ENCODE results near the gene NFKB1.
"Not testable (repeated sequence)": the region's sequence is repeated elsewhere in the genome, so short reads cannot be mapped to it uniquely, and the experiment has no call there.

Gene NFKB1

DNA sequence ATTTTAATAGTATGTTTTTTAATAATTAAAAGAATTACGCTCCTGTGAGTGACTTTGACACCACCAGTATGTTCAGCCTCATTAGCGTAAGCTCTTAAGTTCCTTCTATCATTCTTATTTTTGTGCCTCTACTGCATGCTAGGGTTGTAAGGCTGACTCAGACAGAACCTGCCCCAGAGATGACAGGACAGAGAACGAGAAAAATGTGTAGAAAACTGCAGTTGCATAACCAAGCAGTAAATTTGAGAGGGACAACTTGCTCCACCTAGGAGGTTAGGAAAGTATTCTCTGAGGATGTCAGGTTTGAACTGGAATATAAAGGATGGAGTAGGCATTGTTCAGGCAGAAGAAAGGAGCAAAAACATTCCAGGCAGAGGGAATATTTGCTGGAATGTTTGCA lies 98.7 kb downstream of the NFKB1 start:
- no peak for FAIRE-seq

DNA sequence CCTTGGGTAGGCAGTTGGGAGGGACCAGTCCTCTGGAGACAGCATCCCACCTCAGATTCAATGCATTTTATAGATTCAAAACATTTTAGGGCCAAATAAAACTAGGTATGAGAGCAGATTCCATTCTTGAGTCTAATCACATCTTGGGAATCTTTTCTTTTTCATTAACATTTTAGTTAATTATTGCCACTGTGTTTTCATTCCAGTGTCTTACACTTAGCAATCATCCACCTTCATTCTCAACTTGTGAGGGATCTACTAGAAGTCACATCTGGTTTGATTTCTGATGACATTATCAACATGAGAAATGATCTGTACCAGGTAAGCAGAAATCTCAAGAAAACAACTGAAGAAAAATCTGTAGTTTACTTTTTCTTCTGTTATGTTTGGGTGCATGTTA lies 99.5 kb downstream of the NFKB1 start:
- FAIRE-seq: no peak

DNA sequence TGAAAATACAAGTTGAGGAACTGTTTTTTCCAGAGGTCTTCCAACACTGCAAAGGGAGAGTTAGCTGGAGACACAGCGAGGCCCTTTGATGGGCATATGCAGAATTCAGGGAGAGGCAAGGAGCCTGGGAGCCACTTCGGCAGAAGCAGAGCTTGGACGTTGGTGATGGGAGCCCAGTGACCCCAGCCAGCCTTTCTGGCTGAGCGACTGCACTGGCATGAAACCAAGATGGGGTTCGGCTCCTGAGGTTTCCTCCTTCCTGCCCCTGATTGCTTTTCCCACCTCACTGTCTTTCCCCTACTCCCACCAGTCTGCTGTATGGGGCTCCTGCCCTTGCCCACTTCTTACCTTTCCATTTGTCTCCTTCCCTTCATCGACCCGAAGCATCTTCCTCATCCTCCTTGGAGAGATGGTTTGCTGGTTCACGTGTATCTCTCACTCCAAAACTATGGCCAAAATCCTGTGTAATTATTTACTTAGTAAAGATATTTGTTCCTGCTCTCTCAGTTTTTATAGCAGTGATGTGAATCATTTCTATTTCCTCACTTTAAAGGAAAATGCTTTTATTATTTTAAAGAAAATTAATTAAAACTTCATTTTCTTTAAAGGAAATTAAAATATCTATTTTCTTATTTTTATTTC lies 100.5 kb downstream of the NFKB1 start:
- FAIRE-seq: no peak

DNA sequence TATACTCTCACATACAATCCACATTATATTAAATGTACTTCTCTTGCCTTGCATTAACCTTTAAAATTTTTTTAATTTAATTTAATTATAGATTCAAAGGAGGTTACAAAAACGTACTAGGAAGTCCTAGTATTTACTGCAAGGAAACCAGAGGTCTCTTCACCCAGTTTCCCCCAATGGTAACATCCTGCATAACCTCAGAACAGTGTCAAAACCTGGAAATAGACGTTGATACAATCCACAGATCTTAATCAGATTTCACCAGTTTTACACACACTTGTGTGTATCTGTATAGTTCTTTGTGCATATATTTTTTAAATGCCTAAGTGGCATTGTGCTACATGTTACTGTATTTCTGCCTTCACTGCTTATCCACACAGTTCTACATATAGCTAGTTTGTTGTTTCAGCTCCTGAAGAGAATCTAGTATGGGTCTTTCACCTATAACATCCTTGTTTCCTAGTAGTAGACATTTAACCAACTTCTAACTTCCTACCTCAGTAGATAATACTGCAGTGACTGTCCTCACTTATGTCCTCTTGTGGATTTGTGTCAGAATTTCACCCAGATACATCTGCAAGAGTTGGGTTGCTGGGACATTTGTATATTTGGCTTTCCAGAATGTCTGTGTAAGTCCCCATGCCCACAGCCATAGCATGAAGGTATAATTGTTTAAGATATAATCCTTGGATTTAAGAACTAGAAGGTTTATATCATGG lies 103.2 kb downstream of the NFKB1 start:
- no peak for FAIRE-seq

DNA sequence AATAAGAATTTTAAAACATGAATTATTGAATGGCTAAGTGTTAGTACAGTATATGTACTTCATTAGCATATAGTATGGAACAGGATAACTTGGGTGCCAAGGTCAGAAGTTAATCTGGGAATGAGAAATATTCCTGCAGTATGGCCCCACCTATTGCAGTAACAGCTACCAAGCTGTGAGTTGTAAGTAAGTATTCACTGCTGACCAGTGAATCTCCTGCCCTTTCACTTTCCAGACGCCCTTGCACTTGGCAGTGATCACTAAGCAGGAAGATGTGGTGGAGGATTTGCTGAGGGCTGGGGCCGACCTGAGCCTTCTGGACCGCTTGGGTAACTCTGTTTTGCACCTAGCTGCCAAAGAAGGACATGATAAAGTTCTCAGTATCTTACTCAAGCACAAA lies 105.1 kb downstream of the NFKB1 start:
- no peak for FAIRE-seq

DNA sequence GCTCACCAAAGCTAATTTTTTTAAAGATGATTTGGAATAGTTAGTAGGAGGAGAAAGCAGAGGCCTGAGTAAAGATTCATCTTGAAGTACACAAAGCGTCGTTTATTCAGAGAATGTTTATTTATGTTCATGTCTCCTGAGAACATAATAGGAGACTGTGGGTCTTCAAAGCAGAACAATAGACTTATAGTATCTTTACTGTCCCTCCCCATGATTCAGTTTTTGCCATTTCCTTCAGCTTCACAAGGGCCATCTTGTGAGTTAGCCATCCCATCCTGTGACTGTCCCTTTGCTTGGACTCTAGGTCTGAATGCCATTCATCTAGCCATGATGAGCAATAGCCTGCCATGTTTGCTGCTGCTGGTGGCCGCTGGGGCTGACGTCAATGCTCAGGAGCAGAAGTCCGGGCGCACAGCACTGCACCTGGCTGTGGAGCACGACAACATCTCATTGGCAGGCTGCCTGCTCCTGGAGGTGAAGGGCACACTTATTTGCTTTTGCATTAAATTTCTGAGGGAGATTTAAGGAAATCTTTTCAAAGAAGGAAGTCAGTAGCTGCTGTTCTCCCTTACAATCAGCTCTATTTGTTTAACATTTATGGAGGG lies 105.8 kb downstream of the NFKB1 start:
- no peak for FAIRE-seq

DNA sequence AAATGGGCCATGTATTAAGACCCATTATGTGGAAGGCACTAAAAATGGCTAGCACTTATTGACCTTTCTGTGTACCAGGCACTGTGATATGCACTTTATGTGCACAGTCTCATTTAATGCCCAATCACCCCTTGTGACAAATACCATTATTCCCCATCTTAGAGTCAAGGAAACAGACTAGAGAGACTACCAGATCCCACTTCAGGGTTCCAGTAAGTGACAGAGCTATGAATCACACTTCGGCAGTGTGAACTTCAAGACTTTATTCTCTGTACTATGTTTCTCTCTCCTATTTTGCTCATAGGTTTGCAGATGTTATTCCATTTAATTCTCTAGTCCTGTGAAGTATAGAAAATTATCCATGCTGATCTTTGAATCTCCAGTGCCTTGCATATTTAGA lies 107.0 kb downstream of the NFKB1 start:
- no peak for FAIRE-seq

DNA sequence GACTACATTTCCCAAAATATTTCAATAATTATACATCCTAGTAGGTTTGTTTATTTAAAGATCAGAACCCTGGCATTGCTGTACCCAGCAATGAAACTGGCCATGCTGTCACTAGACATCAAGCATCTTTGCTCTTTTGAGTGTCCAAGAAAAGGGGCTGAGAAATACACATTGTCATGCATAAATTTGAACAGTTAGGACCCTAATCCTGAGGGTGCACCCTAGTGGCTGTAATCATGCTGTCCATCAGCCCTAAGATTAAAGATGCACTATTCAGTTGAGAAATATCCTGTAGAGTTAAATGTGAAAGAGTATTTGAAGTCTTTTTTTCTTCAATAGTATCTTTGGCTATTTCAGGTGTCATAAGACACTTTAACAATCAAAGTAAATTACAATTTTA lies 108.8 kb downstream of the NFKB1 start:
- FAIRE-seq: no peak

DNA sequence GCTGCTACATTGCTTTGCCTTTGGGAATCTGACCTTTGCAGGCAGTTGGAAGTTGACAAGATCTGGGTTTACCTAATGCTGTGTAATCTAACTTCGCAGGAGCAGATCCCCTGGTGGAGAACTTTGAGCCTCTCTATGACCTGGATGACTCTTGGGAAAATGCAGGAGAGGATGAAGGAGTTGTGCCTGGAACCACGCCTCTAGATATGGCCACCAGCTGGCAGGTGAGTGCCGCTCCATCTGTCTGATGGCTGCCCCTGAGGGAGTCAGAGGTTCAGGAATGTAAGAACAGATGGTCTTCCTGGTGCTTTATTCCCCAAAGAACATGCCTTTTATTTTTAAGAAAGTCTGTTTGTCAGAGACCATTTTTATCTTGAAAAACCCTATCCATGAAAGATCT lies 109.3 kb downstream of the NFKB1 start:
- FAIRE-seq: no peak

DNA sequence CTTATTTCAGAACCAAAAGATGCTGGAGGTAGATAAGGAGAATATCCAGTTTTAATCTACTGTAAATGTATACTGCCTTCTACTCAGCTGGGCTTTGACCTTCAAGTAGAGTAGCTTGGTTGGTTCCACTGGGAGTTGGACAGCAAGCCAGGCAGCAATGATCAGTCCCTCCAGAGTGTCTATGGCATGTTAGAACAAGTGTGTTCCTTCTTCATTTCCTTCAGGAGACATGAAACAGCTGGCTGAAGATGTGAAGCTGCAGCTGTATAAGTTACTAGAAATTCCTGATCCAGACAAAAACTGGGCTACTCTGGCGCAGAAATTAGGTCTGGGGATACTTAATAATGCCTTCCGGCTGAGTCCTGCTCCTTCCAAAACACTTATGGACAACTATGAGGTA lies 111.1 kb downstream of the NFKB1 start:
- no peak for FAIRE-seq

DNA sequence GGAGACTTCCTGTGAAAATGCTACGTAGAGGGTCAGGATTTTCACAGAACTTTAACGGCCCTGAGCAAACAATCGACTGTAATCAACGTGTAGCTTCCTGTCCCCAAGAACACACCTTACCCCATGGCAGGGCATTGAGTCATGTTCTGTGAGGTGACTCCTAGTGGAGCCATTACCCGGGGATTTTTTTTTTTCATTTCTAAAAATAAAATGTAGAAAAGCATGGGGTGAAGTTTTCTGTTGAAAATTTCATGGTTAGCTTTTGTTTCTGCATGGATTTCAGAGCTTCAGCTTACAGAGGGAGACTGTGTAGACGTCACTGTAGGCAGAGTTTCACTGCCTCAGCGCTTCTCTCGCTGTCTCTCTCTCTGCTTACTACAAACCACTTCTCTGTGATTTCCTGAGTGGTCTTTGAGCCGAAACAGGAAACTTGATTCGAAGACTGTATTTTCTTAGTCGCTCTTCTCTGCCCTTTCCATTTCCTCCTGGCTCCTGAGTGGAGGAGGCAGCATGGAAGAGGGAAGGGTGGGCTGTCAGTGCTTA lies 111.7 kb downstream of the NFKB1 start:
- no peak for FAIRE-seq

DNA sequence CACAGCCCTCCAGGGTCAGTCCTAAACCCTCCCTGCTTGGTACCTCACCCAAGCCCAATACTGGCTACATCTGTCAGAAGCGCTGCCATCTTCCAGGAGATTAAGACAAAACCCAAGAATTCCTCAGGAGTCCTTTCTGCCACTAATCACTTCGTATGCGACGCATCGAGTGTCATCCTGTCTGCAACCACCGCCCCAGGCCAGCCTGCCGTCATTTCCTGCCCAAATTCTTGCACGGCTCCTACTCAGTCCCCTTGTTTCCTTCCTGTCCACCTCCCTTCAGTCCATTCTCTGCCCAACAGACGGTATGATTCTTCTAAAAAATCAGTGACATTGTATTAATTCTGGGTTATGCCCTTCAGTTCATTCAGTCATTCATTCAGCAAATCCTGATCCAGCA lies 113.6 kb downstream of the NFKB1 start:
- no peak for FAIRE-seq

DNA sequence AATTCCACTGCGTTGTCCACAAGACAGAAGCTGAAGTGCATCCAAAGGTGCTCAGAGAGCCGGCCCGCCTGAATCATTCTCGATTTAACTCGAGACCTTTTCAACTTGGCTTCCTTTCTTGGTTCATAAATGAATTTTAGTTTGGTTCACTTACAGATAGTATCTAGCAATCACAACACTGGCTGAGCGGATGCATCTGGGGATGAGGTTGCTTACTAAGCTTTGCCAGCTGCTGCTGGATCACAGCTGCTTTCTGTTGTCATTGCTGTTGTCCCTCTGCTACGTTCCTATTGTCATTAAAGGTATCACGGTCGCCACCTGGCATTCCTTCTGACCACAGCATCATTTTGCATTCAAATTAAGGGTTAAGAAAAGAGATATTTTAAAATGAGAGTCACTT lies 115.5 kb downstream of the NFKB1 start:
- FAIRE-seq: no peak

DNA sequence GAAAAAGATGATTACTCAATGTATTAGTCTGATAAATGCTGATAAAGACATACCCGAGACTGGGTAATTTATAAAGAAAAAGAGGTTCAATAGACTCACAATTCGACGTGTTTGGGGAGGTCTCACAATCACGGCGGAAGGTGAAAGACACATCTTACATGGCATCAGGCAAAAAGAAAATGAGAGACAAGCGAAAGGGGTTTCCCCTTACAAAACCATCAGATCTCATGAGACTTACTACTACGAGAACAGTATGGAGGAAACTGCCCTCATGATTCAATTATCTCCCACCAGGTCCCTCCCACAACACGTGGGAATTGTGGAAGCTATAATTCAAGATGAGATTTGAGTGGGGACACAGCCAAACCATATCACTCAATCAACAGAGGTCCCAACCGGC lies 117.9 kb downstream of the NFKB1 start:
- not testable (repeated sequence) for FAIRE-seq

DNA sequence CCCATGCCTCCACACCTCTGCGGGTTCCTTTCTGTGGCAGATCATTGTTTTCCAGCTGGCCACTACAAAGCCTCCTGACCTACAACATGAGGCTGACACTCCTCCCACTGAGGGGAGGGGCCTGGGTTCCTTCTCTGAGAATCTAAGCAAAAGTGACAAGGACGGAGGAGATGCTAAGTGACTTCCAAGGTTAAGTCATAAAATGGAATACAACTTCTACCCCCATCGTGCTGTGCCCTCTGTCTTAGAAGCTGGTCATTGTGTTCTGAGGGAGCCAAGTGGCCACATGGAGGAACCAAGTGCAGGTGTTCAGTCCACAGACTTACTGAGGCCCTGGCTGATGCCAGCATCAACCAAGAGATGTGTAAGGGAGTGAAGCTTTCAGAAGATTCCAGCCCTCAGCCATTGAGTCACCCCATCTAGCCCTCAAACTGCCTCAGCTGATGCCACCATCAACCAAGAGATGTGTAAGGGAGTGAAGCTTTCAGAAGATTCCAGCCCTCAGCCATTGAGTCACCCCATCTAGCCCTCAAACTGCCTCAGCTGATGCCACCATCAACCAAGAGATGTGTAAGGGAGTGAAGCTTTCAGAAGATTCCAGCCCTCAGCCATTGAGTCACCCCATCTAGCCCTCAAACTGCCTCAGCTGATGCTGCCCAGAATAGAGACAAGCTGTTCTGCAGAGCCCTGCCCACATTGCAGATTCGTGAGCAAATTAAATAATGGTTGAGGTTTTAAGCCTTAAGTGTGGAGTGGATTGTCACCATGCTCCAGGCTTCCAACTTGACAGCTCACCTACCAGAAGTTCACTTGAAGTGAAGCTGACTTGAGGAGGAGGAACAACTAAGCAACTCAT lies 118.8 kb downstream of the NFKB1 start:
- not testable (repeated sequence) for FAIRE-seq

DNA sequence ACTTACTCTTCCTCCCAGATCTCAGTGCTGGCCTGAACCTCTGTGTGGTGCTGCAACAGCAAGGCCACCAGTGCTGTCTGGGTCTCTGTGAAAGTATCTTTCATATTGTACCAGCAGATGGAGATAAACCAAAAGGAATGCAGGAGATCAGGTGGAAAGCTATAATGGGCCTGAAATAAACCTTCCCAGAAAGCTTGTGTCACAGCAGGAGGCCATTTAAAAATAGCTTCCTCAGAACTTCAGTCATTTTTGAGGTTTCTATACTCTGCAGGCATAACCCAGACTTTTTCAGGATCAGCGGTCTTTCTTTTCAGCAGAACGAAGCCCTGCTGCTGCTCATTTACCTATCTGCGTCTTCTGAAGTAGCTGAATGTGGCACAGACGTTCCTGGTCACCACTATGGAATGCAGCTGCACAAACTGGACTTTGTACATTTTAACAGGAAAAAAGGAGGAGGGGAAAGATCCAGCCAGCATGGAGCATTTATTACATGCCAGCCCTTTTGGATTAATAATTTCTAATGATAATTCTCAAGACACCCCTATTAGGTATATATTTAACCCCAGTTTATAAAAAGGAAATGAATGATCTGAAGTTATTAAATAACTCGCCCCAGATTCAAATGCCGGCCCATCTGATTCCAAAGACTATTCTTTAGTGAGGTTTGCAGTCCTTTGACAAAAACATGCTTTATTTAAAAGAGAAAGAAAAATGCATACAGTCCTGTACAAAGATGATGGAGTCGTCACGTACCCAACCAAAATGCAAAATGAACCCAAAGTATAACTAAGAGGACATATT lies 119.7 kb downstream of the NFKB1 start:
- peak; percentile 62 for FAIRE-seq

DNA sequence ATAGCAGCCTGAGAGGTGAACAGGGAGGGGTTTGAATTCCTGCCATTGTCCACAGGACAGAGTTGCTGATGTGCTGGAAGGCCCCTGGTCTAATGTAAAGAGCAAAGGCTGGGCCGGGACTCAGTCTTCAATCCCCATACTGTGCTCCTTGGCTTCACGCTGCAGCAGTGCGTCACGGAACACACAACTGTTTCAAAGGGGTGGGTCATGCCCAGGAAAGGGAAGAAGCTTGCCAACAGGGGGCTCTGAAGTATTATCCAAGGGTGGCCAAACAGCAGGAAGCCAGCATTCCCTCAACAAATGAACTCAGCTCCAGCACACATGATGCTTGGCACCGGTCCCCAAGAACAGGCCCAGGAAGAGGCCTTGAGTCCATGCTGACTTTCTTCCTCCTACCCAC lies 122.5 kb downstream of the NFKB1 start:
- FAIRE-seq: no peak

DNA sequence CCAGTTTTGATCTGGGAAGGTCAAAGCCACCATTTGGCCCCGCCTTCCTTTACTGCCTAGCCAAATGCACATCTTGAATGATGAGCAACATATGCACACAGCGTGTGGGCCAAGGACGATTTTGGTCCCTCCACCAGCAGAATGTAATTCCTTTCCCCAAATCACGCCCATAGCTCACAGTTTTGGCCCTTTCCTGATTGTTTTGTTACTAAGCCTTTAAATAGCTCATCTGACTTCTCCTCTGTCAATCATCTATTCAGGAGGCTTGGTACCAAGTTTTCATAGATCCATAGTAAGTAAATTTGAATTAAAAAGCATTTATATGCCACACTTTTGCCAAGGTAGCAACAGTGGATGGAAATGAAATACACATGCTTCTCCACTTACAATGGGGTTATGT lies 123.3 kb downstream of the NFKB1 start:
- no peak for FAIRE-seq

DNA sequence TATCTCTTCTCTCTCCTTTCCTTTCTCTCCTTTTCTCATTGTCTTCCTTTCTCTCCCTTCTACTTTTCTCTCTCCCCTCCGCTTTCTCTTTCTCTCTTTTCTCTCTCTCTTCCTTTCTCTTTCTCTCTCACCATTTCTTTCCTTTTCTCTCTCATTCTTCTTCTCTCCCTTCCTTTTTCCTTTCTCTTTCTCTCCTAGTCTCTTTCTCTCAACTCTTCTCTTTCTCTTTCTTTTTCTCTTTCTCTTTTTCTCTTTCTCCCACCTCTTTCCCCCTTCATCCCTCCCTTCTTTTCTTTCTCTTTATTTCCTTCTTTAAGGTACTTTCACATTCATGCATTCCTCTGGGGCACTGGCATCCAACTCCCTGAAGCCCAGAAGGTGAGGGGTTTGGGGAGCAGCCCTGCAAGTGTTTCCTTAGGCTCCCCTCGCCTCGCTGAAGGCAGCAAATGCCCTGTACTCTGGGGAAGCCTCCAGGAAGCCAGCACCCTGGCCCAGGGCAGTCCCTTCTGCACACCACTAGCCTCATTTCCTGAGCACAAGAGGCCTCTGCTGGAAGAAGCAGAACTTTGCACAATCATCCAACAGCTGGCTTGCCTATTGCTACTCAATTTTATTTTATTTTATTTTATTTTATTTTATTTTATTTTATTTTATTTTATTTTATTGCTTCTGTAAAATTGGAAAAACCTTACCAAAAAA lies 124.2 kb downstream of the NFKB1 start:
- FAIRE-seq: no peak

DNA sequence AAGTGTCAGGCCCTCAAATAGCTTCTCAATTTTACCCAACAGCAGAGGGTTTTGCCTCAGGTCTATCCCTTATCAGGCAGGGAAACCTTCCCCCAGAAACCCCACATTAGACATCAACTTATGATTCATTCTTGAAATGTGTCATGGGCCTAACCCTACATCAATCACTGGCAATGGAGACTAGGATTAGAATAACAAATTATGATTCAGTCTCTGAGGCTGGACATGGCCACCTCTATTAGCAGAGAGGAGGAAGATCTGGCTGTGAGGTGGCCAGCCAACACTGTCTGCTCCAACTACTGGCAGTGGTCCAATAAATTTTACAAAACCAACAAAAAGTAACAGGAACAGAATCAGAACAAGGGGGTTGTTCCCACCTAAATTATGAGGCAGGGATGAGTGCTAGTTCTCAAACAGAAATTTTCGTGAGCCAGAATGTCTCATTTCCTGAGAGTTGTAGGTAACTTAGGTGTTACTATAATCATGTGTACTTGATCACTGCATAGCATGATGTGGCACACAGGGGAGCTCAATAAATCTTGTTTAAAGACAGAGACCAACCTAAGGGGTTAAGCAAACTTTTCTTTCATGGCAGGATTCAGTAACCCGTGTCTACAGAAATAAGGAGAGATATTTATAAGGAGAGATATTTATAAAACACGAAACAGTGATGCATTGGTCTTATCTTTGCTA lies 126.8 kb downstream of the NFKB1 start:
- no peak for FAIRE-seq

DNA sequence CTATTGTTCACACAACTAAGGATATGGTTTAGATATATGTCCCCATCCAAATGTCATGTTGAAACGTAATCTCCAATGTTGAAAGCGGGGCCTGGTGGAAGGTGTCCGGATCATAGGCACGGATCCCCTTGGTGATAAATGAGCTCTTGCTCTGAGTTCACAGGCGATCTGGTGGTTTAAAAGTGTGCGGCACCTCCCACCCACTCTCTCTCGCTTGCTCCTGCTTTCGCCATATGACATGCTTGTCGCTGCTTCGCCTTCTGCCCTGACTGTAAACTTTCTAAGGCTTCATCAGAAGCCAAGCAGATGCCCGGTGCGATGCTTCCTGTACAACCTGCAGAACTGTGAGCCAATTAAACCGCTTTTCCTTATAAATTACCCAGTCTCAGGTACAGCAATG lies 128.5 kb downstream of the NFKB1 start:
- no peak for FAIRE-seq

All from G401.6 (cell line).